Sigmoid colon (tissue), 7 donors: ENCODE data around the gene ZFP90. TPM values are rescaled to one million over a fixed set of nuclear protein-coding genes. Genes with fewer than 3 reads are reported as not detected.

Experiments used
- DNase-seq: peaks from one replicate; pipeline ENCODE4 v3.0.0-alpha.2; 2019
- H3K27ac ChIP-seq, 4 donors: fragments of 200-600 bp; sonication (generic); one replicate each; pipeline ENCODE4 v1.5.1; 2016 to 2019; ENCODE audit warnings: mild to moderate bottlenecking in 1 of 4
- H3K27me3 ChIP-seq, 3 donors: fragments of 200-600 bp; sonication (generic); one replicate each; pipeline ENCODE4 v1.5.1; 2019; ENCODE audit warnings: mild to moderate bottlenecking in 1 of 3
- H3K36me3 ChIP-seq, 4 donors: fragments of 200-600 bp; sonication (generic); one replicate each; pipeline ENCODE4 v1.5.1; 2016 to 2019
- H3K4me1 ChIP-seq, 4 donors: fragments of 200-600 bp; sonication (generic); one replicate each; pipeline ENCODE4 v1.5.1; 2017 to 2019
- H3K4me3 ChIP-seq, 4 donors: fragments of 200-600 bp; sonication (generic); one replicate each; pipeline ENCODE4 v1.5.1; 2017 to 2019; ENCODE audit warnings: mild to moderate bottlenecking in 2 of 4, moderate library complexity in 1 of 4
- H3K9me3 ChIP-seq, 4 donors: fragments of 200-600 bp in 3 of 4; sonication (generic) in 3 of 4; one replicate each; pipeline versions ENCODE4 v1.5.1 to v1.6.1; 2013 to 2019
- EP300 ChIP-seq, 4 donors: sonication (generic); formaldehyde crosslinking; IDR thresholded peaks; one replicate each; pipeline ENCODE4 v1.6.1; 2017; ENCODE audit warnings: antibody characterized with exemption in 4 of 4
- POLR2A ChIP-seq, 2 donors: fragments of 450-650 bp; IDR thresholded peaks; one replicate each; pipeline ENCODE4 v1.6.1; 2016; ENCODE audit warnings: antibody characterized with exemption in 2 of 2, mild to moderate bottlenecking in 2 of 2, moderate library complexity in 2 of 2
- POLR2AphosphoS5 ChIP-seq, 4 donors: sonication (generic); formaldehyde crosslinking; IDR thresholded peaks; one replicate each; pipeline ENCODE4 v1.6.1; 2017; ENCODE audit warnings: antibody characterized with exemption in 4 of 4
- WGBS, 2 donors: extraction: QIAGEN DNeasy Blood & Tissue Kit; methylation state at CpG; one replicate each; pipeline ENCODE4 v1.1.7; 2013; 5-methylcytosine and 5-hydroxymethylcytosine counted together
- intact Hi-C: fragments of 100-400 bp; cut with DNase I; formaldehyde crosslinking; loops from one replicate; pipeline ENCODE4 v1.15.1; 2023
- polyA plus RNA-seq, 3 donors: library from polyadenylated mRNA; stranded (reverse); fragments of 200-250 nt; gene quantifications; one replicate each; pipeline ENCODE4 v1.2.3, GENCODE V29; 2013
- total RNA-seq, 4 donors: library from RNA; depleted of rRNA; stranded (reverse); fragments of >200 nt; gene quantifications; one replicate each; pipeline ENCODE4 v1.1.0, GENCODE V29; 2016
- TF ChIP-seq, protein P1 (sequence below), 4 experiments: fragments of 450-650 bp in 3 of 4; fragments of 200-600 bp in 1 of 4; IDR thresholded peaks; one replicate each; pipeline ENCODE4 v1.5.1; 2016 to 2019; ENCODE audit warnings: antibody characterized with exemption in 4 of 4, mild to moderate bottlenecking in 3 of 4, moderate library complexity in 2 of 4
- donor health status: healthy with polysubstance abuse.
- donor health status: Bipolar disorder and iron deficiency.
- donor health status: healthy.

ZFP90 gene
- total and polyA plus RNA-seq, 7 donors: 1.6 to 48.5 (median 33.4) TPM

DNA sequence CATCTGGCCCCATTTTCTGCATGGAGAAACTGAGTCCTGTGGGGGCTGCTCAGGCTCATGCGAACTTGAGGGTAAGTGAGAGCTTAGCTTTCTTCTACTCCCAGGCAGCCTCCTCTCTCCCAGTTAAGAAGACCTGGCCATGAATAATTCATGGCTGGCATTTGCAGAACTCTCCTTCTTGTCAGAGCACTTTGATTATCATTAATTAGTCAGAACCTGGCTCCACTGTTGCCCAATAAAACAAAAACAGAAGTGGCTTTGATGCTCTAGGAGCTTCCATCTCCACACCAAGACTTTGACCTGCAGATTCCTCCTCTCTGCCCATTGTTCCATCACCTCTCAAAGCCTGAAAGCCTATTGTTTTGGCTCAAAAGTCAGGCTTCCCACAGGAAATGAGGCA is 60.5 kb downstream of the ZFP90 start:
- no peak for DNase-seq
- WGBS, 2 donors: 91 to 100% methylated on average over 1 of the region's 1 CpG
- H3K9me3 ChIP-seq: no peaks in the 10 kb centered on the region
- TF ChIP-seq POLR2A (IDR thresholded peaks at IDR 0.05): no peak
- TF ChIP-seq POLR2AphosphoS5 (IDR thresholded peaks at IDR 0.05): no peak
- TF ChIP-seq, protein P1, sequence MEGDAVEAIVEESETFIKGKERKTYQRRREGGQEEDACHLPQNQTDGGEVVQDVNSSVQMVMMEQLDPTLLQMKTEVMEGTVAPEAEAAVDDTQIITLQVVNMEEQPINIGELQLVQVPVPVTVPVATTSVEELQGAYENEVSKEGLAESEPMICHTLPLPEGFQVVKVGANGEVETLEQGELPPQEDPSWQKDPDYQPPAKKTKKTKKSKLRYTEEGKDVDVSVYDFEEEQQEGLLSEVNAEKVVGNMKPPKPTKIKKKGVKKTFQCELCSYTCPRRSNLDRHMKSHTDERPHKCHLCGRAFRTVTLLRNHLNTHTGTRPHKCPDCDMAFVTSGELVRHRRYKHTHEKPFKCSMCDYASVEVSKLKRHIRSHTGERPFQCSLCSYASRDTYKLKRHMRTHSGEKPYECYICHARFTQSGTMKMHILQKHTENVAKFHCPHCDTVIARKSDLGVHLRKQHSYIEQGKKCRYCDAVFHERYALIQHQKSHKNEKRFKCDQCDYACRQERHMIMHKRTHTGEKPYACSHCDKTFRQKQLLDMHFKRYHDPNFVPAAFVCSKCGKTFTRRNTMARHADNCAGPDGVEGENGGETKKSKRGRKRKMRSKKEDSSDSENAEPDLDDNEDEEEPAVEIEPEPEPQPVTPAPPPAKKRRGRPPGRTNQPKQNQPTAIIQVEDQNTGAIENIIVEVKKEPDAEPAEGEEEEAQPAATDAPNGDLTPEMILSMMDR (IDR thresholded peaks at IDR 0.05): no peak
- TF ChIP-seq EP300 (IDR thresholded peaks at IDR 0.05): no peak
- intact Hi-C loops: no loop called here
- H3K36me3 ChIP-seq: no peaks in the 10 kb centered on the region
- no peak overlapping the region for H3K4me3 ChIP-seq
- H3K27me3 ChIP-seq: no peaks in the 10 kb centered on the region
- H3K4me1 ChIP-seq: no peaks in the 10 kb centered on the region
- H3K27ac ChIP-seq: no peak overlapping the region

DNA sequence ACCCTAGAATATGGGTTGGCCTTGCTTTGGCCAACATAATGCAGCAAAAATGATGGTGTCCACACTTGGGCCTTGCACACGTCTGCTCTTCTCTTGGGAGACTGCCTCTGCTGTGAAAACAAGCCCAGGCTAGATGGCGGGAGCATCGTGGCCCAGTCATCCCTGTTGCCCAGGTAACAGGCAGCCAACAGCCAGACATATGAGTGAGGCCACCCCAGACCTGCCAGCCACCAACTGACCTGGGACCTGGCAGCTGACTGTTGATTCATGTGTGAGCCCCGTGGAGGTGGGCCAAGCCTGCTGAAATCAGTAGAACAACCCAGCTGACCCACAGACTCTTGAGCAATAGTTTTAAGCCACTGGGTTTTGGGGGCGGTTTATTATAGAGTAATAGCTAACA is 66.7 kb downstream of the ZFP90 start:
- H3K36me3 ChIP-seq: no peaks in the 10 kb centered on the region
- TF ChIP-seq, protein P1 (IDR thresholded peaks at IDR 0.05): no peak
- no peak for TF ChIP-seq EP300 (IDR thresholded peaks at IDR 0.05)
- TF ChIP-seq POLR2A (IDR thresholded peaks at IDR 0.05): no peak
- TF ChIP-seq POLR2AphosphoS5 (IDR thresholded peaks at IDR 0.05): no peak
- intact Hi-C loops: no loop called here
- H3K4me1 ChIP-seq: no peaks in the 10 kb centered on the region
- DNase-seq: no peak
- no peak overlapping the region for H3K27ac ChIP-seq
- WGBS, 2 donors: 81 to 83% methylated on average over 5 of the region's 5 CpGs
- H3K27me3 ChIP-seq: no peaks in the 10 kb centered on the region
- H3K4me3 ChIP-seq: no peak overlapping the region
- H3K9me3 ChIP-seq: no peaks in the 10 kb centered on the region

DNA sequence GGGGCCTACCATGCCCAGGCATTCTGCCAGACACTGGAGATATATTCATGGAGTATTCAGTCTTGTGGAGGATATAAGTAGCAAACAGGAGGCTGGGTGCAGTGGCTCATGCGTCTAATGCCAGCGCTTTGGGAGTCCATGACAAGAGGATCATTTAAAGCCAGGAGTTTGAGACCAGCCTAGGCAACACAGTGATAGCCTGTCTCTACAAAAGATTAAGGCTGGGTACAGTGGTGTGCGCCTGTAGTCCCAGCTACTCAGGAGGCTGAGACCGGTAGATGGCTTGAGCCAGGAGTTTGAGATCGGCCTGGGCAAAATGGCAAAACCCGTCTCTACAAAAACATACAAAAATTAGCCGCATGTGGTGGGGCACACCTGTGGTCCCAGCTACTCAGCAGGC is 68.4 kb downstream of the ZFP90 start:
- H3K4me1 ChIP-seq: no peaks in the 10 kb centered on the region
- no peak overlapping the region for H3K4me3 ChIP-seq
- TF ChIP-seq, protein P1 (IDR thresholded peaks at IDR 0.05): no peak
- TF ChIP-seq POLR2A (IDR thresholded peaks at IDR 0.05) (no peak), EP300 (IDR thresholded peaks at IDR 0.05) (no peak), POLR2AphosphoS5 (IDR thresholded peaks at IDR 0.05) (no peak)
- DNase-seq: no peak
- intact Hi-C loops: no loop called here
- no peaks in the 10 kb centered on the region for H3K36me3 ChIP-seq
- H3K27me3 ChIP-seq: no peaks in the 10 kb centered on the region
- no peak overlapping the region for H3K27ac ChIP-seq
- no peaks in the 10 kb centered on the region for H3K9me3 ChIP-seq
- WGBS, 2 donors: 96 to 97% methylated on average over 7 of the region's 7 CpGs

DNA sequence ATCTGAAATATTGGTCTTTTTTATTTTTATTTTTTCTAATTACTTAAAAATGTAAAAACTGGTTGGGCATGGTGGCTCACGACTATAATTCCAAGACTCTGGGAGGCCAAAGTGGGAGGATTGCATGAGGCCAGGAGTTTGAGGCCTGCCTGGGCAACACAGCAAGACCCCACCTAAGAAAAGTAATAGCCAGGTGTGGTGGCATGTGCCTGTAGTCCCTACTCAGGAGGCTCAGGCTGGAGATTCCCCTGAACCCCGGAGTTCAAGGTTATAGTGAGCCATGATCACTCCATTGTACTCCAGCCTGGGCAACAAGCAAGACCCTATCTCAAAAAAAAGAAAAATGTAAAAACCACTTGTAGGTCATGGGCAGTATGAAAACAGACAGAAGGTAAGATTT is 69.2 kb downstream of the ZFP90 start:
- H3K4me3 ChIP-seq: no peak overlapping the region
- H3K27me3 ChIP-seq: no peaks in the 10 kb centered on the region
- TF ChIP-seq POLR2A (IDR thresholded peaks at IDR 0.05) (no peak), EP300 (IDR thresholded peaks at IDR 0.05) (no peak), POLR2AphosphoS5 (IDR thresholded peaks at IDR 0.05) (no peak)
- TF ChIP-seq, protein P1 (IDR thresholded peaks at IDR 0.05): no peak
- no peak for DNase-seq
- intact Hi-C loops: no loop called here
- no peak overlapping the region for H3K27ac ChIP-seq
- 89 to 95% methylated on average over 2 of the region's 2 CpGs for WGBS, 2 donors
- H3K36me3 ChIP-seq: no peaks in the 10 kb centered on the region
- H3K9me3 ChIP-seq: peaks cover 0 to 4% (median 1%) of the 10 kb centered on the region in 4 donors
- no peaks in the 10 kb centered on the region for H3K4me1 ChIP-seq

DNA sequence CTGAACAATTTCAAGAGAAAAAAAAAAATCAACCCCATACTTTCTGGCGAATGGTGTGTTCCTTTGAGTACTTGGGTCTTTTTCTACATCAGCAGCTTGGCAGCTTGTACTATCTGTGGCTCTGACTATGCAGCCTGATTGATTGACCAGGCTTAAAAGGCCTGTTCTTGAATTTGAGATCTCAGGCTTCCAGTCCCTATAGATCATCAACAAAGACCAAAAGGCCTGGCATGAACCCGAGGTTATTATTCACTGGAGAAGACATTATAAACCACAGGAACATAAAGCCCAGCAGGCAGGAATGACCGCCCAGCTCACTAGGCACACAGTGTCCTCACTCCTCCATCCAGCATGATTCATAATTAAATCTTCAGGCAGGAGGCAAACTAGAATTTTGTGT is 73.9 kb downstream of the ZFP90 start:
- TF ChIP-seq, protein P1 (IDR thresholded peaks at IDR 0.05): no peak
- TF ChIP-seq EP300 (IDR thresholded peaks at IDR 0.05) (no peak), POLR2A (IDR thresholded peaks at IDR 0.05) (no peak), POLR2AphosphoS5 (IDR thresholded peaks at IDR 0.05) (no peak)
- intact Hi-C loops: no loop called here
- Histone ChIP-seq H3K4me3 (no peak overlapping the region), H3K27ac (no peak overlapping the region), H3K27me3 (no peaks in the 10 kb centered on the region), H3K4me1 (no peaks in the 10 kb centered on the region), H3K36me3 (no peaks in the 10 kb centered on the region), H3K9me3 (peaks cover 3 to 10% (median 8%) of the 10 kb centered on the region in 4 donors)
- DNase-seq: no peak
- WGBS, 2 donors: 93 to 96% methylated on average over 3 of the region's 3 CpGs
